ENCODE results near the gene RABAC1.

DNA sequence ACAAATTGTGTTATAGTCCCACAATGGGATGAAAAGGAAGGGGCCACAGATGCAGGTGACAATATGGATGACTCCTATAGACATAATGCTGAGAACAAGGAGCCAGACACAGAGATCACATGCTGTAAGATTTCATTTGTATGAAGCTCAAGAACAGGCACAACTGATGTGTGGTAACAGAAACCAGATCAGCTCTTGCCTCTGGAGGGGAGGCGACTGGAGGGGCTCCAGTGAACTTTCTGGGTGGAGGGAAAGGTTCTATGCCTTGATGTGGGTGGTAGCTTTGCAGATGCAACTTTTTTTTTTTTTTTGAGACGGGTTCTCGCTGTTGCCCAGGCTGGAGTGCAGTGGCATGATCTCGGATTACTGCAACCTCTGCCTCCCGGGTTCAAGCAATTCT lies 6.0 kb upstream of the RABAC1 start:
- TF ChIP-seq, protein P1, sequence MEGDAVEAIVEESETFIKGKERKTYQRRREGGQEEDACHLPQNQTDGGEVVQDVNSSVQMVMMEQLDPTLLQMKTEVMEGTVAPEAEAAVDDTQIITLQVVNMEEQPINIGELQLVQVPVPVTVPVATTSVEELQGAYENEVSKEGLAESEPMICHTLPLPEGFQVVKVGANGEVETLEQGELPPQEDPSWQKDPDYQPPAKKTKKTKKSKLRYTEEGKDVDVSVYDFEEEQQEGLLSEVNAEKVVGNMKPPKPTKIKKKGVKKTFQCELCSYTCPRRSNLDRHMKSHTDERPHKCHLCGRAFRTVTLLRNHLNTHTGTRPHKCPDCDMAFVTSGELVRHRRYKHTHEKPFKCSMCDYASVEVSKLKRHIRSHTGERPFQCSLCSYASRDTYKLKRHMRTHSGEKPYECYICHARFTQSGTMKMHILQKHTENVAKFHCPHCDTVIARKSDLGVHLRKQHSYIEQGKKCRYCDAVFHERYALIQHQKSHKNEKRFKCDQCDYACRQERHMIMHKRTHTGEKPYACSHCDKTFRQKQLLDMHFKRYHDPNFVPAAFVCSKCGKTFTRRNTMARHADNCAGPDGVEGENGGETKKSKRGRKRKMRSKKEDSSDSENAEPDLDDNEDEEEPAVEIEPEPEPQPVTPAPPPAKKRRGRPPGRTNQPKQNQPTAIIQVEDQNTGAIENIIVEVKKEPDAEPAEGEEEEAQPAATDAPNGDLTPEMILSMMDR (IDR thresholded peaks at IDR 0.05; ENCODE audit: low read depth, low read length, poor library complexity, severe bottlenecking), result no peak
- TF ChIP-seq EZH2phosphoT487 (IDR thresholded peaks at IDR 0.05; ENCODE audit: borderline replicate concordance, low read length), result no peak

All from DOHH2 (cell line).